HG03442 (cell line): ENCODE data around the gene GPI.
"Not testable (repeated sequence)": the region's sequence is repeated elsewhere in the genome, so short reads cannot be mapped to it uniquely, and the experiment has no call there.

Source experiments
- ATAC-seq: cut with Tn5 transposase; IDR thresholded peaks from one replicate; pipeline ENCODE4 v1.9.1; 2021; ENCODE audit warnings: mild to moderate bottlenecking, moderate library complexity; ENCODE audit not compliant: unreplicated experiment

Gene GPI

GRCh38 chr19:34364830-34365462, at the start of gene GPI:
Gene GPI (plus strand): TSS chr19:34365196. CDS start chr19:34365267, 71 bp downstream.
- peak; percentile 66 for ATAC-seq

GRCh38 chr19:34316247-34316646, 48.7 kb upstream of the GPI start:
- ATAC-seq, result no peak

GRCh38 chr19:34316741-34317301, 48.2 kb upstream of the GPI start:
- ATAC-seq, result no peak

GRCh38 chr19:34317311-34317927, 47.6 kb upstream of the GPI start:
- no peak for ATAC-seq

GRCh38 chr19:34319230-34319585, 45.8 kb upstream of the GPI start:
- ATAC-seq, result no peak

- no peak for ATAC-seq
Observed at GRCh38 chr19:34319785-34320184, 45.2 kb upstream of the GPI start.

- no peak for ATAC-seq
Observed at GRCh38 chr19:34320277-34320676, 44.7 kb upstream of the GPI start.

- ATAC-seq, result no peak
Observed at GRCh38 chr19:34321735-34322134, 43.3 kb upstream of the GPI start.

- no peak for ATAC-seq
Observed at GRCh38 chr19:34323433-34324204, 41.4 kb upstream of the GPI start.

- no peak for ATAC-seq
Observed at GRCh38 chr19:34324320-34324719, 40.7 kb upstream of the GPI start.

GRCh38 chr19:34325181-34325580, 39.8 kb upstream of the GPI start:
- no peak for ATAC-seq

GRCh38 chr19:34325981-34326787, 38.8 kb upstream of the GPI start:
- ATAC-seq, result no peak

- ATAC-seq, result no peak
Observed at GRCh38 chr19:34327851-34328250, 37.1 kb upstream of the GPI start.

GRCh38 chr19:34328982-34329381, 36.0 kb upstream of the GPI start:
- ATAC-seq, result no peak

GRCh38 chr19:34330116-34330515, 34.9 kb upstream of the GPI start:
- no peak for ATAC-seq

GRCh38 chr19:34330596-34330995, 34.4 kb upstream of the GPI start:
- not testable (repeated sequence) for ATAC-seq

GRCh38 chr19:34331596-34331995, 33.4 kb upstream of the GPI start:
- ATAC-seq, result not testable (repeated sequence)

- ATAC-seq, result no peak
Observed at GRCh38 chr19:34332027-34332760, 32.8 kb upstream of the GPI start.

- no peak for ATAC-seq
Observed at GRCh38 chr19:34335914-34336313, 29.1 kb upstream of the GPI start.

GRCh38 chr19:34336781-34337271, 28.2 kb upstream of the GPI start:
- ATAC-seq, result no peak
